Progenitor cell of endocrine pancreas (in vitro differentiated cells): Measurements from ENCODE around the gene LINS1. TPM values are rescaled to one million over a fixed set of nuclear protein-coding genes. Genes with fewer than 3 reads are reported as not detected.

Experiments
- DNase-seq: peaks from one replicate; pipeline ENCODE4 v3.0.0; 2021; ENCODE audit warnings: low spot score; ENCODE audit not compliant: unreplicated experiment
- H3K27ac Mint-ChIP-seq: 2 replicates; pipeline ENCODE4 v1.8.0; 2021; ENCODE audit warnings: mild to moderate bottlenecking, moderate library complexity, mixed read lengths
- H3K27me3 Mint-ChIP-seq: 2 replicates; pipeline ENCODE4 v1.8.0; 2021; ENCODE audit warnings: mixed read lengths
- H3K36me3 Mint-ChIP-seq: 2 replicates; pipeline ENCODE4 v1.8.0; 2022; ENCODE audit warnings: mixed read lengths; ENCODE audit not compliant: insufficient read depth
- H3K4me1 Mint-ChIP-seq: 2 replicates; pipeline ENCODE4 v1.8.0; 2021; ENCODE audit warnings: low read depth, mixed read lengths
- H3K4me3 Mint-ChIP-seq: 2 replicates; pipeline ENCODE4 v1.8.0; 2021; ENCODE audit warnings: low read depth, mild to moderate bottlenecking, moderate library complexity, mixed read lengths
- H3K9me3 Mint-ChIP-seq: 2 replicates; pipeline ENCODE4 v1.8.0; 2021; ENCODE audit warnings: low read depth, mixed read lengths
- total RNA-seq: library from RNA; stranded (reverse); gene quantifications from 2 replicates; pipeline ENCODE4 v1.2.1, GENCODE V29; 2021
- TF ChIP-seq, protein P1 (sequence below): fragments of 200-600 bp; sonication (generic); IDR thresholded peaks from one replicate; pipeline ENCODE4 v1.5.0; 2021; ENCODE audit warnings: antibody characterized with exemption, mild to moderate bottlenecking; ENCODE audit not compliant: unreplicated experiment

Gene LINS1
- total RNA-seq, 1 donor from 2014 or later: 17.7 TPM

DNA sequence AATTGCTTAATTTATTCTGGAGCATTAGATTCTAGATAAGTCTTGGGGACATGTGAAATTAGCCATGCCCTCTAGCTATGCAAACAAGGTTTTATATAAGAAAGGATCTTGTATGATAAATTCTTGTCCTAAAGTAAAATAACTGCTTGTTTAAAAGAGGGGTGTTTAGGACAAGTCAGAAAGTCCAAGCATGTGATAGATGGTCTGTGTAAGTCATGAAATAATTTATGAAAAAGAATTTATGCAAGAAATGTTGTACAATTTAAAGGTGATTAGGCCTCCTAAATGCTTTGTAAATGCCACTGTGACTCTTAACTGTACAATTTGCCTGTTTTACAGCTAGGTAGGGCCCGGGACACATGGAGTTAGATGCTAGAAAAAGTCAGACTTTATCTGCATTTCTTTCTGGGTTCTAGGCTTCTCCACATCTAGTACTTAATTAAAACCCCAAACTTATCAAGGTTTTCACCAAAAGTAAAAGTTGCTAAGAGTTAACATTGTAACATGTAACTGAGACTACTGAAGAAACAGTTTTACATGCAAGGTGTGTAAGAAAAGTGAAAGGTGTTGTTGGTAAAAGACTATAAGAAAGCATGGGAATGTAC lies 13.2 kb downstream of the LINS1 start:
- Mint-ChIP-seq H3K36me3 (peaks cover 50% of the 10 kb centered on the region), H3K27ac (no peak overlapping the region), H3K27me3 (no peaks in the 10 kb centered on the region), H3K4me3 (no peak overlapping the region), H3K4me1 (no peaks in the 10 kb centered on the region), H3K9me3 (peaks cover 43% of the 10 kb centered on the region)
- TF ChIP-seq, protein P1, sequence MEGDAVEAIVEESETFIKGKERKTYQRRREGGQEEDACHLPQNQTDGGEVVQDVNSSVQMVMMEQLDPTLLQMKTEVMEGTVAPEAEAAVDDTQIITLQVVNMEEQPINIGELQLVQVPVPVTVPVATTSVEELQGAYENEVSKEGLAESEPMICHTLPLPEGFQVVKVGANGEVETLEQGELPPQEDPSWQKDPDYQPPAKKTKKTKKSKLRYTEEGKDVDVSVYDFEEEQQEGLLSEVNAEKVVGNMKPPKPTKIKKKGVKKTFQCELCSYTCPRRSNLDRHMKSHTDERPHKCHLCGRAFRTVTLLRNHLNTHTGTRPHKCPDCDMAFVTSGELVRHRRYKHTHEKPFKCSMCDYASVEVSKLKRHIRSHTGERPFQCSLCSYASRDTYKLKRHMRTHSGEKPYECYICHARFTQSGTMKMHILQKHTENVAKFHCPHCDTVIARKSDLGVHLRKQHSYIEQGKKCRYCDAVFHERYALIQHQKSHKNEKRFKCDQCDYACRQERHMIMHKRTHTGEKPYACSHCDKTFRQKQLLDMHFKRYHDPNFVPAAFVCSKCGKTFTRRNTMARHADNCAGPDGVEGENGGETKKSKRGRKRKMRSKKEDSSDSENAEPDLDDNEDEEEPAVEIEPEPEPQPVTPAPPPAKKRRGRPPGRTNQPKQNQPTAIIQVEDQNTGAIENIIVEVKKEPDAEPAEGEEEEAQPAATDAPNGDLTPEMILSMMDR: no peak
- no peak for DNase-seq

DNA sequence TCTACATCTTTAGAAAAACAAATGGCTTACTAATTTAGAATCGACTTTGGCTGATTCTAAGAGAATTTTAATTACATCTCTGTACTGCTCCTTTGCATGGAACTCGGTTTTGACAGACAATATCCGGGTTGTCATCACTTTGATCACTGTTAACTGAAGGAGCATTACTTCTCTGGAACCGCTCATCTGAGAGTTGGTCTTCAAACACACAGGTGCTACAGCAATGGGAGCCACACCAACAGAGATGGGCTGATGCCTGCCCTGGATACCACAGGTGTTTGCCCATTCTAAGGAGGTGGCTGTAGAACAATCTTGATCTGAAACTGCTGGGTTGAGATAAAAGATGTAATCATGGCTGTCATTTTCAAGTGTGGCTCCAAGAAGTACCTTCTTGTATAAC lies 21.6 kb downstream of the LINS1 start:
- H3K27ac Mint-ChIP-seq: no peak overlapping the region
- H3K27me3 Mint-ChIP-seq: no peaks in the 10 kb centered on the region
- peaks cover 27% of the 10 kb centered on the region for H3K36me3 Mint-ChIP-seq
- TF ChIP-seq, protein P1: no peak
- H3K4me1 Mint-ChIP-seq: no peaks in the 10 kb centered on the region
- H3K4me3 Mint-ChIP-seq: no peak overlapping the region
- DNase-seq: no peak
- peaks cover 16% of the 10 kb centered on the region for H3K9me3 Mint-ChIP-seq

DNA sequence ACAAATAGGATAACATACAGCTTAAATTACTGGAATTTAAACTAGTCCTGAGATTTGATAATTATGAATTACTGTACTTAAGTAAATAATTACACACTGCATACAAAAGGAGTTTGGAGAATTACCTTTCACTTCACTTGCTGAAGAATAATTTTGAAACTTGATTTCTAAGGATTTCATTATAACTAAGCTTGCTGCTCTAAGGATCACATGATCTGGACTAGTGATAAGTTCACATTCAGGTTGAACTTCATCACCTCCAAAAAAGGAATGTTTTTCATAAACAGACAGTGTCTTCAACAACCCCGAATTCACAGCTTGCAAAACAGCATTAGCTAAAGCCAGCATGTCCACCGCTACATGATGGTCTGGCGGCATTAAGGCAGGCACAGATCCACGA lies 28.5 kb downstream of the LINS1 start:
- peaks cover 14% of the 10 kb centered on the region for H3K36me3 Mint-ChIP-seq
- H3K9me3 Mint-ChIP-seq: no peaks in the 10 kb centered on the region
- H3K4me1 Mint-ChIP-seq: no peaks in the 10 kb centered on the region
- no peak for DNase-seq
- TF ChIP-seq, protein P1: no peak
- H3K27ac Mint-ChIP-seq: no peak overlapping the region
- no peaks in the 10 kb centered on the region for H3K27me3 Mint-ChIP-seq
- no peak overlapping the region for H3K4me3 Mint-ChIP-seq

DNA sequence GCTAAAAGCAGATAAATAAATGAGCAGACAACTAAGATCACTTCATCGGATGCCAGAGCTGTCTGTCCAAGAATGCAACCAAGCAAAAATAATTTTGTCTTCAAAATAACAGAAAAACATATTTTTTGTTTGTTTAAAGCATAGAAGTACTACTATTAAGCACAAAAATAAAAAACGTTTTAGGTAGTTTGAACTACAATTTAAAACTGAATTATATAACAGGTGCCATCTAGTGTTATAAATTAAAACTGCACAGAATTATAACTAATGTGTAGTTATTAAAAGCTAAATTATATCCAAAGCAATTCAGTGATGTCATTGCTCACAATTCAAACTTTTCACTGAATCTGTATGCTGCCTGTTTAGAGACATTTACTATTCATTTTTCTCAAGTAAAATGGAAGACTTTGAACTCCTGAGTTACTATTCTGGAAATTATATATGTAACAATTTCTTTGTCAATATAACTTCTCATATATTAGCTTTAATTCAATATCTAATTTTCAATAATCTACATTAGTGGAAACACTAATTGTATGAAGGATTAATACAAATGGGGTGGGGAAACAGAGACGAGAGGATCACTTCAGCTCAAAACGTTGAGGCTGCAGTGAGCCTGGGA lies 29.5 kb downstream of the LINS1 start:
- DNase-seq: no peak
- Mint-ChIP-seq H3K4me1 (no peaks in the 10 kb centered on the region), H3K9me3 (no peaks in the 10 kb centered on the region), H3K27ac (no peak overlapping the region), H3K4me3 (no peak overlapping the region), H3K36me3 (peaks cover 12% of the 10 kb centered on the region), H3K27me3 (no peaks in the 10 kb centered on the region)
- TF ChIP-seq, protein P1: peak; percentile 52

DNA sequence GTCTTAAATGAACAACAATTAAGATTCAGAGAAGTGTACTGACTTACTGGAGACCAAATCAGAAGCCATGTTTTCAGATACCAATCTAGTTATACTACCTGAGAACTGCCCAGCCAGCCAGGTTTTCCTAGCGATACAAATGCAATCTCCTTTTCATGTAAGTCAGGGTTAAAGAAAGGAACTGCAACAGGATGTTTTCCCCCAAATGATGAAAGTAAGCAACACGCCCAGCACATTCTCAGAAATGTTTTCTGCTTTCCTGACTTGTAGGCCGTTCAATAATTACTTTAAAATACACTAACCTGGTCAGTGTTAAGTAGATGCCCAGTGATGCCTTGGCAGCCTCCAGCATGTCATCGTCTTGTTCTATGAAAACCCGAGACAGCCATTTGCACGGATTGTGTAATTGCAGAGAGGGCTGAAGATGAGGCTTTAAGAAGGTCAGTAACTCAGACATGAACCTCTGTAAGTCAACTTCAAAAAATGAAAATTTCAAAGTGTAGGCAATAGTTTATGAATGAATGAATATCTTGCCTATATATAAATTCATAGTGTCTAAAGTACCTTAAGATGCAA lies 30.3 kb downstream of the LINS1 start:
- TF ChIP-seq, protein P1: no peak
- Mint-ChIP-seq H3K27me3 (no peaks in the 10 kb centered on the region), H3K4me1 (no peaks in the 10 kb centered on the region), H3K36me3 (peaks cover 11% of the 10 kb centered on the region), H3K4me3 (no peak overlapping the region), H3K9me3 (no peaks in the 10 kb centered on the region), H3K27ac (no peak overlapping the region)
- no peak for DNase-seq
